ENCODE measurements around the gene HRH1. TPM values are rescaled to one million over a fixed set of nuclear protein-coding genes. Genes with fewer than 3 reads are reported as not detected.

The HRH1 gene
- total RNA-seq, 2 donors from 2014 or later, result 7.2 to 20.4 TPM

- Histone ChIP-seq H3K27me3 (no peaks in the 10 kb centered on the region), H3K36me3 (no peaks in the 10 kb centered on the region), H3K9ac (ENCODE audit: low read depth in 2 of 2, low read length in 2 of 2) (no peak overlapping the region), H3K27ac (no peak overlapping the region), H3K9me3 (no peaks in the 10 kb centered on the region), H3K4me1 (no peaks in the 10 kb centered on the region), H3K4me3 (no peak overlapping the region)
- TF ChIP-seq, protein P1, sequence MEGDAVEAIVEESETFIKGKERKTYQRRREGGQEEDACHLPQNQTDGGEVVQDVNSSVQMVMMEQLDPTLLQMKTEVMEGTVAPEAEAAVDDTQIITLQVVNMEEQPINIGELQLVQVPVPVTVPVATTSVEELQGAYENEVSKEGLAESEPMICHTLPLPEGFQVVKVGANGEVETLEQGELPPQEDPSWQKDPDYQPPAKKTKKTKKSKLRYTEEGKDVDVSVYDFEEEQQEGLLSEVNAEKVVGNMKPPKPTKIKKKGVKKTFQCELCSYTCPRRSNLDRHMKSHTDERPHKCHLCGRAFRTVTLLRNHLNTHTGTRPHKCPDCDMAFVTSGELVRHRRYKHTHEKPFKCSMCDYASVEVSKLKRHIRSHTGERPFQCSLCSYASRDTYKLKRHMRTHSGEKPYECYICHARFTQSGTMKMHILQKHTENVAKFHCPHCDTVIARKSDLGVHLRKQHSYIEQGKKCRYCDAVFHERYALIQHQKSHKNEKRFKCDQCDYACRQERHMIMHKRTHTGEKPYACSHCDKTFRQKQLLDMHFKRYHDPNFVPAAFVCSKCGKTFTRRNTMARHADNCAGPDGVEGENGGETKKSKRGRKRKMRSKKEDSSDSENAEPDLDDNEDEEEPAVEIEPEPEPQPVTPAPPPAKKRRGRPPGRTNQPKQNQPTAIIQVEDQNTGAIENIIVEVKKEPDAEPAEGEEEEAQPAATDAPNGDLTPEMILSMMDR (IDR thresholded peaks at IDR 0.05), result no peak
- no peak for DNase-seq
- intact Hi-C loops (cut with DNase I), result no loop called here
Observed at GRCh38 chr3:11186318-11186692, 32.0 kb downstream of the HRH1 start.

DNA sequence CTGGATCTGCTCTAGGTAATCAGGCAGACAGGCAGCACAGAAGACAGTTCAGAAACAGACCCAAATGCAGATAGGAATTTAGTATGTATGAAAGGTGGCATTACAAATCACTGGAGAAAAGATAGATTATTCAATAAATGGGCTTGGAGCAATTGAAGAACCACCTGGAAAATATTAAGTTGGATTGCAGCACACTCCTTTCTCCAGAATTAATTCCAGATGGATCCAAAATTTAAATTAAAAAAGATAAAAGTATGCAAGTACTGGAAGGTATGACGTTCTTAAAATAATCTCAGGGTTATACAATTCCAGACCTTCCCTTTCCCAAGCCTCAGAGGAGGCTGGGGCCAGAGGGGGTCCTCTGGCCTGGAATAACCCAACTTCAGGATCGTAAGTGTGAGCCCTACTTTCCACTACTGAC, 32.5 kb downstream of the HRH1 start:
- no peaks in the 10 kb centered on the region for H3K9me3 ChIP-seq
- H3K9ac ChIP-seq (ENCODE audit: low read depth in 2 of 2, low read length in 2 of 2), result no peak overlapping the region
- H3K4me3 ChIP-seq, result no peak overlapping the region
- H3K4me1 ChIP-seq, result no peaks in the 10 kb centered on the region
- no peaks in the 10 kb centered on the region for H3K36me3 ChIP-seq
- intact Hi-C loops (cut with DNase I), result no loop called here
- TF ChIP-seq, protein P1 (IDR thresholded peaks at IDR 0.05), result no peak
- no peak for DNase-seq
- no peak overlapping the region for H3K27ac ChIP-seq
- H3K27me3 ChIP-seq, result no peaks in the 10 kb centered on the region

- intact Hi-C loops (cut with DNase I), result no loop called here
- H3K4me1 ChIP-seq, result no peaks in the 10 kb centered on the region
- DNase-seq, result no peak
- no peak overlapping the region for H3K4me3 ChIP-seq
- no peak overlapping the region for H3K27ac ChIP-seq
- H3K36me3 ChIP-seq, result no peaks in the 10 kb centered on the region
- TF ChIP-seq, protein P1 (IDR thresholded peaks at IDR 0.05), result no peak
- H3K9ac ChIP-seq (ENCODE audit: low read depth in 2 of 2, low read length in 2 of 2), result no peak overlapping the region
- H3K27me3 ChIP-seq, result no peaks in the 10 kb centered on the region
- H3K9me3 ChIP-seq, result no peaks in the 10 kb centered on the region
Observed at GRCh38 chr3:11187681-11188080, 33.4 kb downstream of the HRH1 start.

DNA sequence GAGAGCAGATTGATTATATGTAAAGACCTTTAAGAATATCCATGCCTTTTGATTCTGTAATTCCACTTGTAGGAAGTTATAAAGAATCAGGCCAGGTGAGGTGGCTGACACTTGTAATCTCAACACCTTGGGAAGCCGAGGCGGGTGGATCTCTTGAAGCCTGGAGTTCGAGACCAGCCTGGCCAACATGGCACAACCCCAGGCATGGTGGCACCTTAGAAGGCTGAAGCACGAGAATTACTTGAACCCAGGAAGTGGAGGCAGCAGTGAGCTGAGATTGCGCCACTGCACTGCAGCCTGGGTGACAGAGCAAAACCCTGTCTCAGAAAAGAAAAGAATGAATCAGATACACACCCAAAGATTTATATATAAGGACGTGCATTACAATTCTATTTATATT, 33.9 kb downstream of the HRH1 start:
- no peaks in the 10 kb centered on the region for H3K9me3 ChIP-seq
- no peak overlapping the region for H3K27ac ChIP-seq
- DNase-seq, result no peak
- intact Hi-C loops (cut with DNase I), result no loop called here
- no peaks in the 10 kb centered on the region for H3K27me3 ChIP-seq
- H3K9ac ChIP-seq (ENCODE audit: low read depth in 2 of 2, low read length in 2 of 2), result no peak overlapping the region
- H3K4me1 ChIP-seq, result no peaks in the 10 kb centered on the region
- no peak overlapping the region for H3K4me3 ChIP-seq
- H3K36me3 ChIP-seq, result no peaks in the 10 kb centered on the region
- TF ChIP-seq, protein P1 (IDR thresholded peaks at IDR 0.05), result no peak

- TF ChIP-seq, protein P1 (IDR thresholded peaks at IDR 0.05), result no peak
Observed at GRCh38 chr3:11195201-11195600, 40.9 kb downstream of the HRH1 start.

More at GRCh38 chr3:11195201-11195600, 40.9 kb downstream of the HRH1 start:
- H3K4me3 ChIP-seq, result no peak overlapping the region
- H3K36me3 ChIP-seq, result no peaks in the 10 kb centered on the region
- no peaks in the 10 kb centered on the region for H3K4me1 ChIP-seq
- DNase-seq, result no peak
- no peak overlapping the region for H3K27ac ChIP-seq
- intact Hi-C loops (cut with DNase I), result no loop called here
- H3K9ac ChIP-seq (ENCODE audit: low read depth in 2 of 2, low read length in 2 of 2), result no peak overlapping the region
- H3K27me3 ChIP-seq, result no peaks in the 10 kb centered on the region
- no peaks in the 10 kb centered on the region for H3K9me3 ChIP-seq
